ENCODE data around the gene RHOT2.
A peak's percentile ranks its signal among the peaks of the same experiment; 100 is the strongest.

Gene RHOT2

DNA sequence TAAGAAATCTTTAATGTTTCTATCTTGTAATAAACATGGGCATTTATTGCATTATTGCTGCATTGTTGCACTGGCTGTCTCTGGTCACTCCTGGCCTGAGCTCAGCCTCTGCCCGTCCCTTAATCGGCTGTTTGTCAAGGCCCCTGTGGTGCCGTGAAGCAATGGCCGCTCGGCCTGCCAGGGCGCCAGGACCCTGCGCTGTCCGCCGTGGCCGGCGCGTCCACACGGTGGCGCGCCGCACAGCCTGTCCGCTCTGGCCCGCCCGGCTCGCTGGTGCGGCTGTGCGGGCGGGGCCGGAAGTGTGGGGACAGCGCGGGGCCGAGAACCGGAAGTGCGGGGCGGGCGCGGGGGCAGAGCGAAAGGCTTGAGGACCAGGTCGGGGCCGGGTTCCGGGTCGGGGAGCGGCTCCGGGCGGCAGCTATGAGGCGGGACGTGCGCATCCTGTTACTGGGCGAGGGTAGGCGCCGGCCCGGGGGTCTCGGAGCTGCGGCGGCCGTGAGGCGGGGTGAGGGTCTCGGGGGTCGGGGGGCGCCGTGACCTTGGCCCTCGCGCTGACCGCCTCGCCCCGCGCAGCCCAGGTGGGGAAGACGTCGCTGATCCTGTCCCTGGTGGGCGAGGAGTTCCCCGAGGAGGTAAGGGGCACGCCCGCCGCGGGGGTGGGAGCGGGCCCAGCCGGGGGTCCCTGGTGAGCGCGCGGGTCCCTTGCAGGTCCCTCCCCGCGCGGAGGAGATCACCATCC, at the start of gene RHOT2:
Gene RHOT2 (plus strand): TSS at position 353 of the 739 bp plus-strand sequence. CDS start 68 bp downstream, at position 421.
- DNase-seq: peak; percentile 94

DNA sequence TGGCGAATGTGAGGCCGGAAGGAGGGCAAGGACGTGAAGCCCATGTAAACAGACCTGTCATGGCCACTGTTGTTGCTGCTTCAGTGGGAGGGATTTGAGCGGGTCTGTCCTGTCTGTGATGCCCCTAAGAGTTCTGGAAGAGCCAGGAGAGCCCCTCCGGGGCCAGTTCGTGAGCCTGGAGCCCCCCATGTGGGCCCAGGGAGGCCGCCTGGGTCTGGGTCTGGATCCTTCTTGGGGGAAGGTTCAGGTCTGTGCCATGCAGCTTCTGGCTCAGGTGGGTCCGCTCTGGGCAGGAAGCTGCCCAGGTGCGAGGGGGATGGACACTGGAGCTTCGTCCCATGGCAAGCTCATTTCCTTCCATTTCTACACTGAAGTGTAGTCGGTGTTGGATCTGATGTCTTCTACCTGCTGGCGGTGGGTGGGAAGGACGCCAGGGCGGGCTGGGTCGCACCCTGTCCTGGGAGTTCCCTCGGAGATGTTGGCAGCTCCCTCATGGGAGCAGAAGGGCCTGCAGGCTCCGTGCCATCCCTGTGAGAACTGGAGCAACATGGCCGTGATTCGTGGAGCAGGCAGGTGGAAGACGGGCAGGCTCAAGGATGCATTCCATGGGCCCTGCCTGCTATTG, 48.3 kb upstream of the RHOT2 start:
- no peak for DNase-seq

DNA sequence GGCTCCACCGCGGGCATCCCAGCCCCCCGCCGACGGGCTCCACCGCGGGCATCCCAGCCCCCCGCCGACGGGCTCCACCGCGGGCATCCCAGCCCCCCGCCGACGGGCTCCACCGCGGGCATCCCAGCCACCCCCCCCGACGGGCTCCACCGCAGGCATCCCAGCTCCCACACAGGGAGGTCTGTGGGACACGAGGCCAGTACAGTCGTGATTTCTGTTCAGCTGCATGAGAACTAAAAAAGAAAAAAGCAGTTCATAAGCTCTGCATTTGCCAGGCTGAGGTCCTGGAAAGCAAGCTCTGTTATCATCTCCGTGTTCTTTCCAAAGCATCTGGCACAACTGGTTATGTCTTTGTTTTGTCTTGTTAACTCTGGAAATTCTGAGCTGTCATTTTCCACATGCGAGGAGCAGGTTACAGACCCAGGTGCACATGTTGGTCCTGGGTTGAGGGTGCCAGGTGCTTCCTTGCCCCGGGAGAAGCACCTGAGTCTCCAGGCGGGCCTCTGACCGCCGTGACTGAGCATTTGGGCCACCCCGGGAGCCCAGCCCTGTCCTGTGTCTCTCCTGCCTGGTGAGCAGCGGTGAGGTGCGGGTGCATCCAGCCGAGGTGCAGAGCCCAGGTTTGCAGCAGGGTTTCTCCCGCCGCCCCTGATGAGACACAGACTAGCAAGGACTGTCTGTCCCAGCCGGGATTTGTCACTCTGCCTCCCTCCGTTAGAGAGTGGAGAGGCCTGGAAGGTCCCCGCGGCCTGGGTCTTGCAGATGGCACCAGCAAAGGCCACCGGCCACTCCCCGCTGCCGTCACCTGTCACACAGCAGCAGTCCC, 47.0 kb upstream of the RHOT2 start:
- no peak for DNase-seq

DNA sequence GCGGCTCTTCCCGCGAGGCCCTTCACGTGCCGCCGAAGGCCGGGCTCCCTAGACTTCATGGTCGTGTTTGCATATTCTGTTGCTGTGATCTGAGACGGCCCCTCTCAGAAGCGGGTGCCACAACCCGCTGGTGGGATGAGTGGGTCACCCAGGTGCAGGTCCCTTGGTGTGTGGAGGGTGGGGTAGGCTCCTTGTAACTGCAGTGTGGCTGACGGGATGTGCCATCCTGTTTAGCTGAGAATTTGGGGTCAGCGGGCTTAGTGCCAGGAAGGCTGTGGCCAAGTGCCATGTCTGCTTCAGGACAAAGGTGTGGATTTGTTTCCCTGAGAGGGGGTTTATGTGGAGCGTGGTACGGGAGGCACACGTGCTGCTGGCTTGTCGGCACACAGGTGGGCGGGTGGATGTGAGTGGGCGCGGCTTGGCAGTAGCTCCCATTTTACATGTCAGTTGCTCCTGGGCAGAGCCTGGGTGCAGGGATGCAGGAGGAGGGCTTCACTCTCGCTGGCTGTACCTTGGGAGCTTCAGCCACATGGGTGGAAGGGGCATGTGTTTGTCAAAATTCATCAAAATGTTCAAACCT, 46.3 kb upstream of the RHOT2 start:
- DNase-seq: no peak

DNA sequence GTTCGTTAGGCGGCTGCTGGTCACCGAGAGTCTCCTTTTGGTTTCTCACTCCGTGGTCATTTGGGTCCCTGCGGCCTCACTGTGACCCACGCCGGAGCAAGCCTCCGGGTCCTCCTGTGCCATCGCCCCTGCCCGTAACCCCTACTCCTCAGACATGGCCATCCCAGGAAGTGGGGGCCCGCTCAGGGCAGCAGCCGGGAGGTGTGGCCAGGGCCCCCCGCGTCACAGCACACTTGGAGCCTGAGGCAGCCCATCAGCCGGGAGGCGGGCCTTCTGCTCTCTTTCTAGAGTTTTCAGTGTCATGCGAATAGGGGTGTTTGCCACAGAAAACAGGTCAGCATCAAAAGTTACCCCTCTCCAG, 45.0 kb upstream of the RHOT2 start:
- no peak for DNase-seq

DNA sequence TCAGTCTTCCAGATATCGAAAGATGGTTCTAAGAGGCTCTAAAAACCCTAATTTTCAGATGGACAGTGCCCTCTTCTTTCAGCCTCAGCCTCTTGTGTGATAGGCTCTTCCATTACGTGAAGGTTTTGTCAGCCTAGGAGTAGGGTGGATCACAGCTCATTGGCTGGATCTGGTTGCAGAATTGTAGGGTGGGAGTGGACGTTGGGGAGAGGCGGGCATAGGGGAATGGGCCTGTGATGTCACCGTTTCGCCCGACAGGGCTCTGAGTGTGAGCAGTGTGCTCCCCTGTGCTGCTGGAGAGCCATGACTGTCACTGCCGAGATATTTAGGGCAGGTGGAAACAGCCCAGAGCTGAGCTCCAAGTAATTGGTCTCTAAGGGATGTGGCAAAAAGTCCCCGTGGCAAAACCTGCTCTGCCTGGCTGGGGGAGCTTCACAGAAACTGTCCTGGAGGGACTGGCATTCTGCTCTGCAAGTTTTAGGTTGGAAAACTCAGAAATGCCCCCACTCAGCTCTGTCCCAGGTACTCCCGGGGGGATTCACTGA, 43.3 kb upstream of the RHOT2 start:
- no peak for DNase-seq

DNA sequence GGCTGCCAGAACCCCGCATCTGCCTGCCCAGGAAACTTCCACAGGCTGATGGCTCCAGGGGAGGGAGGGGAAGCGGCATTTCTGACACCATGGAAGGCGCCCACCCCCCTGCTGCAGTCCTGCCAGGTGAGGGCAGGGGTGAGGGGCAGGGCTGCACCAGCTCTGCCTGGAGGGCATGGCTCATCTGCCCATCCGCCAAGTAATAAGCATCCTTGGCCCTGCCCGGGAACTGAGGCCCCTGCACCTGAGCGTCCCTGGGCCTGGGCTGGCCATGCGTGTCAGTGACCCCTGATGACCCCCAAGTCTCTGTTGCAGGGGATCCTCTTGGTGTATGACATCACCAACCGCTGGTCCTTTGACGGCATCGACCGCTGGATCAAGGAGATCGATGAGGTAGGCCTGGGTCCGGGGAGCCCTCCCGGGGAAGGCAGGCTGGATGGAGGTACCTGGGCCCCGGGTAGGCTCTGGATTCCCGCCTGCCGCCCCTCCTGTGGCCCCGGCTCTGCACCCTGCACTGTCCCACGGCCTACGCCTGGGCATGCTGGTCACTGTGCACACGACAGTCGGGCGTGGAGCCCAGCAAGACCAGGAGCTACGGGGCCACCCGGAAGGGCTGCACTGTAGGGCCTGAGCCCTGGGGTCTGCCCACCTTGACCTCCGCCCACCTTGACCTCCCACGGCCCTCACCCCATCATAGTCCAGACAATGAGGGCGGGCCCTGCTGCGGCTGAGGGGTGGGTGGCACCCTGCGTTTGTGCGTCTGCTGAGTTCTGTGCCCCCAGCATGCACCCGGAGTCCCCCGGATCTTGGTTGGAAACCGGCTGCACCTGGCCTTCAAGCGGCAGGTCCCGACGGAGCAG, 42.6 kb upstream of the RHOT2 start:
- no peak for DNase-seq

DNA sequence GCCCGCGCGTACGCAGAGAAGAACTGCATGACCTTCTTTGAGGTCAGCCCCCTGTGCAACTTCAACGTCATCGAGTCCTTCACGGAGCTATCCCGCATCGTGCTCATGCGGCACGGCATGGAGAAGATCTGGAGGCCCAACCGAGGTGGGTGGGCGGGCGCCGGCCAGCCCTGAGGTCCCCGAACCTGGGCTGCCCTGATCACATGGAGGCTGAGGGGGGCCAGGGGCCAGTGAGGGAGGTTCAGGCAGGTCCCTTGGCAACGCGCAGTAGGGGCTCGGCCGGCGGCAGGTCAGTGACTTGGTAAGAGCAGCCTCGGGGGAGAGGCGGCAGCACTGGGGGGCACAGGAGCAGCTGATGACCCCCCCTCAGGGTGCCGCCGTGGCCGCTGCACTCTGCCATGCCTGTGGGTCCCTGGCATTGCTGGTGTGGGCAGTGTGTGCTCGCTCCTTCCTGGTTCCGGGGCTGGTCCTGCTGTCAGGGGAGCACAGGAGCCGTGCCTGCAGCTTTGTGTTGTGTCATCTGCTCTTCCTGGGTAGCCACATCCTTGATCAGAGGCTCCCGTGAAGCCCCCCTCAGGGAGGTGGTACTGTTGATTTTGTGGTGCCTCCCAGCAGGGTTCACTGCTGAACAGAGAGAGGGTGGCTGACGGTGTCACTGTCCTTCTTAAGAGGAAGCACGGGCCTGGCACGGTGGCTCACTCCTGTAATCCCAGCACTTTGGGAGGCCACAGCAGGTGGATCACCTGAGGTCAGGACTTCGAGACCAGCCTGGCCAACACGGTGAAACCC, 41.8 kb upstream of the RHOT2 start:
- DNase-seq: no peak

DNA sequence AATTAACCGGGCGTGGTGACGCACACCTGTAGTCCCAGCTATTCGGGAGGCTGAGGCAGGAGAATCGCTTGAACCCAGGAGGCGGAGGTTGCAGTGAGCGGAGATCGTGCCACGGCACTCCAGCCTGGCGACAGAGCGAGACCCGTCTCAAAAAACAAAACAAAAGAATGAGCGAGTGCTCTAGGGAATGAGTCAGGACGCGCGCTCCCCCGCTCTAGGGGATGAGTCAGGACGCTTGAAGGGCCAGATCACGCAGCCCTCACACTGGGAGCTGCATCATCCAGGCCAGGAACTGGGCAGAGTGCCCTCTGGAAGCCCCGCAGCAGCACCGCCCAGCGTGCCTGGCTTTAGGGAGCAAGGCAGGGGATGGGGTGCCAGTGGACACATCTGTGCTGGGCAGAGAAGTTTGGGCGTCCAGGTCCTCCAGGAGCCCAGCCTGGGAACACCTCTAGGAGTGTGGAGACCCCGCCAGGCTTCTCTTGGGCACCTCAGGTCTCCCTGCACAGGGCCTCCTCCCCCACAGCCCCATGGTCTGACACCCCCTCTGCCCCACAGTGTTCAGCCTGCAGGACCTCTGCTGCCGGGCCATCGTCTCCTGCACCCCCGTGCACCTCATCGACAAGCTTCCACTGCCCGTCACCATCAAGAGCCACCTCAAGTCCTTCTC, 41.0 kb upstream of the RHOT2 start:
- no peak for DNase-seq

DNA sequence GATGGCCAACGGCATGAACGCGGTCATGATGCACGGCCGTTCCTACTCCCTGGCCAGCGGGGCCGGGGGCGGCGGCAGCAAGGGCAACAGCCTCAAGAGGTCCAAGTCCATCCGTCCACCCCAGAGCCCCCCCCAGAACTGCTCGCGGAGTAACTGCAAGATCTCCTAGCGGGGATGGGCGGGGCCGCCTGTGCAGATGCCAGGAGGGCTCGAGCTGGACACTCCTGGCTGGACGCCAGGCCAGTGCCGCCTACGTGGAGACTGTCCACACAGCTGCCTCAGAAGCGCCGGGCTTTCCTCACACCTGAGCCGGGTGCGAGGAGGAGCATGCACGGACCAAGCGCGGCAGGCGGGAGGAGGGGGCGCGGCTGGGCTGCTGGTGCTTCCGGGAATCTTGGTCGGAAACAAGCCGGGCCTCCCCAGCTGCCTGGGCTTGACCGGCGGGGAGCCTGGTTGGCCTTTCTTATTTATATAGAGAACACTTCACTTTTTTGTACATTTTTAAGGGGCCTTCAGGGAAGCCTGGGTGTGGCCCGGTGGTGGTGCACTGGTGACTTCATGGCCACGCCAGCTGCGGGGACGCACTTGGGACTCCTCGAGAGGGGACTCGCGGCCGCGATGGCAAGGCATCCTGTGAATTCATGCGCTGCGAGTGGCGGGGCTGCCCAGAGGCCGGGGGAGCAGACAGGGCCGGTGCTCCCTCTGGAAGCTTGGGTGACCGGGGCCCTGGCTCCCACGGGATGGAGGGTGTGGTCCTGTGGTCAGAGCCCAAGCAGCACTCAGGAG, 40.3 kb upstream of the RHOT2 start:
- no peak for DNase-seq

DNA sequence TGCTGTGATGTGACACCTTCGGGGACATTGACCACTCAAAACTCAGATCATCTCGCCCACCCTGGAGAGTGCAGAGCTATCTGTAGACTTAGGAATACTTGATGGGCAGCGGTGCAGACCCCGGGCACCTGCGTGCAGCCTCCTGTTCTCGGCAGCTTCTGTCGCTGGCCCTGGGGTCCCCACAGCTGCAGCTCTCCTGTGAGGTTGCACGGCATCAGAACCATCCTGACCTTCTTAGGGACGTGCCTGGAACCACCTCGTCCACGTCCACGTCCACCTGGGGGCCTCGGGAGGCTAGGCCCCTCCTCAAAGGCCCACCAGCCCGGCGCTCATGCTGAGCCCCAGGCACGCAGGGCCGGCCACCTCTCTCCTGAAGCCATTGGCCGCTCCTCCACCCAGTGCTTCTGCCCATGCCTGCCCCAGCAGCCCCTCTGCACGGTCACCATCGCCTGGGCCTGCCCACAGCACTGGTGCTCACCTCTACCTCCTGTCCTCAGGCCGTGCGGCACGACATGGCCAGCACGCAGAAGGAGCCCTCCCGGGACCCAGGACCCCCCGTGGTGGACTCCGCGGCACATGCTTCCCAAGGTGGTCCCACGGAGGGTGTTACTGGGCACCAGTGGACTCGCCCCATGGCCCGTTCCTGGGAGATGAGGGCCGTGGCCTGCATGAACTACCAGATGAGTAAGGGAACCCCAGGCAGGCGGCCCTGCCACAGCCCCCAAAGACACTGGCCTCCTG, 39.4 kb upstream of the RHOT2 start:
- no peak for DNase-seq

DNA sequence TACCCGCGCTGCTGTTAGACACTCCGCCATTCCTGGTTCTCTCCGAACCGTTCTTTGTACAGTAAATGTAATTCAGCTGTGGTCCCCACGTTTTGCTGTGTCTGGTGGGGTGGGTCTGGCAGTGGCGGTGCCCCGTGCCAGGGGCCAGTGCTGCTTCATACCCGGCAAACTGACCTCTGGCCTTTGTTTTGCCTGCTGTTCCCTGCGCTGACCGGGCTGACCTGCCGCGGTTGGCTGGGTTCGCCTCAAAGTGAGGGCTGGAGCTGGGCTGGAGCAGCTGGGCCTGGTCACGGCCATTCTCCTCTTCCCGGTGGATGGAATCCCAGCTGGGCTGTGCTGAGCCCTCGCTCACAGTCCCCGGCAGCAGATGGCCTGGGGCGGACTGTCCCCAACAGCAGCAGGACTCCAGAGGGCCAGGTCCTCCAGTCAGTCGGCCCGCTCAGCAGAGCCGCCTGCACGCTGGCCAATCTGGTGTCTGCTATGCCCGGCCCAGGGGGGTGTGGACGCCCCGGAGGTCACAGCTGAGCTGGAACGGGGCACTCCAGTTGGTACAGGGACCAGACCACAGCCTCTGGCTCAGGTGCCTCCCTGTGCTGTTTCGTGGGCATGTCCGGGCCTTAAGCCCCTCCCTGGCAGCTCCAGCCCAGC, 38.6 kb upstream of the RHOT2 start:
- no peak for DNase-seq

DNA sequence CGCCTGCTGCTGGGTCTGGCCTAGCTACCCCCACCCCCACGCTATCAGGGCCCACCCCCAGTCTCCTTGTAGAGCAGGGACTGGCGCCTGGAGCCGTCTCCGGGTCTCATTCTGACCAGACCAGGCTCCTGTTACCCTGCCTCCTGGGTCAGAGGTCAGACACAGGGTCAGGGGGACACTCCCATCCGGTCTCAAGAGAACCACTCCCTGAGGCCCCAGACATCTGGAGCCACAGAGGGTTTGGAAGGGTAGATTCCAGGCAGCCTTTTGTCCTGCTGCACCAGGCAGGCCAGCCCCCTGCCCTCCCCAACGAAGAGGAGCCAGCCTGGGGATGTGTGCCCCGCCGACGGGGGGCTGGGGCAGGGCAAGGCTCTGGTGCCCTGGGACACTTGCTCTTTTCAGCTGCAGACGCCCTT, 38.1 kb upstream of the RHOT2 start:
- no peak for DNase-seq

DNA sequence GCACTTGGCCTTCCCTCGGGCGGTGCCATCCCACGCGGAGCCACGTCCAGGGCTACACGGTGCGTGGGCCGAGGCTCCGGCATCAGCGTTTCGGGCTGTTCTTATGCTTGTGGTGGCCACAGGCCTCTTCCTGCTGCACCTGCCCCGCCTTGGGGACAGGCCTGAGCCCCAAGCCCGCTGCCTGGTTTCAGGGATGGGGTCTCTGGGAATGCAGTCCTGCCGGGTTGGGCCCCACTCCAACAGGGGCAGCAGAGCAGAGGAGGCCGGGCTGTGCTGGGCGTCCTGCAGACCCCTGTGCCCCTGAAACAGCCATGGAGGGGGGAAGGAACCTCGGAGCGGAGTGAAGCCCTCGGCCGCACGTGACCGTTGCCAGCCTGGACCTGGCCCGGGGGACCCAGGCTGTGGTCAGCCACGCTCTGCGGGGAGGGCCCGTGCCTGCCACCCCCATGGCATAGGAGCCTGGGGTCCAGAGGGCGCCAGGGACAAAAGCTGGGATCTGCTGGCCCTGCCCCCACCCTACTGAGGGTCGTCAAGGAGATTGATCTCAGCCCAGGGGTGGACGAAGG, 37.6 kb upstream of the RHOT2 start:
- no peak for DNase-seq

DNA sequence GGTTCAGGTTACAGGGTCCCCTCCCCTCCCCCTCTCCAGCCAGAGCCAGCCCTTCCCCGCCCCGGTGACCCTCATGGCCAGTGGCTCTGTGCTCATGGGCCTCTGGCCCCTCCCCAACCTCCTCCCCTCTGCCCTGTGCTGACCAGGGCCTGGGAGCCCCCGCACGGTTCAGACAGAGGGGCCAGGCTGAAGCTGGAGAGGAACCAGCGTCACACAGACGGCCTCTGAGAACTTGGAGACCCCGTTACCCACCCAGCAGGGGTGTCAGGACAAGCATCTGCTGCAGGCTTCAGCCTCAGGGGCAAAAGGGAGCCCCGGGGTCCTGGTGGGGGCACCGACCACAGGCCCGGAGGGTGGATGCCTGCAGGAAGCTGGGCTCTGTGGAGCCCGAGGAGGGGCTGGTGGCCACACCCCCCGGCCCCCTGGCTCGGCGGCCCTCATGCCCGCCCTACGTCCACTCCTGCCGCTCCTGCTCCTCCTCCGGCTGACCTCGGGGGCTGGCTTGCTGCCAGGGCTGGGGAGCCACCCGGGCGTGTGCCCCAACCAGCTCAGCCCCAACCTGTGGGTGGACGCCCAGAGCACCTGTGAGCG, 37.0 kb upstream of the RHOT2 start, which contains the start of gene WFIKKN1:
Gene WFIKKN1 (plus strand): TSS at position 171 of the 591 bp plus-strand sequence. CDS start 269 bp downstream, at position 440.
- DNase-seq: no peak

DNA sequence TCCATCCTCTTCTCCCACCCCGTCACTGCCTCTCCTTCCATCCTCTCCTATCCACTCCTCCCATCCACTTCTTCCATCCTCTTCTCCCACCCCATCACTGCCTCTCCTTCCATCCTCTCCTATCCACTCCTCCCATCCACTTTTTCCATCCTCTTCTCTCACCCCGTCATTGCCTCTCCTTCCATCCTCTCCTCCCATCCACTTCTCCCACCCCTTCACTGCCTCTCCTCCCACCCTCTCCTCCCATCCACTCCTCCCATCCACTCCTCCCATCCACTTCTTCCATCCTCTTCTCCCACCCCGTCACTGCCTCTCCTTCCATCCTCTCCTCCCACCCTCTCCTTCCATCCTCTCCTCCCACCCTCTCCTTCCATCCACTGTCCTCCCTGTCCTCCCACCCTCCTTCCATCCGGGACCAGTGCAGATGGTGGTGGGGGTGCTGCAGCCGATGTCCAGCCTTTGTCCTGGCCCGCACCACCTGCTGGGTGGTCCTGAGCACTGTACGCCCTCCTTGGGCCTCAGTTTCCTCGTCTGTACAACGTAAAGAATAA, 36.0 kb upstream of the RHOT2 start:
- DNase-seq: no peak

All from stimulated activated CD4-positive, alpha-beta T cell treated with anti-CD3 and anti-CD28 coated beads, Interleukin-4, amount 100 ng/mL, for 24 hours (primary cell).